Measurements from ENCODE around the gene SMARCD3. TPM values are rescaled to one million over a fixed set of nuclear protein-coding genes. Genes with fewer than 3 reads are reported as not detected.

SMARCD3 gene
- total RNA-seq, 2 experiments from 2014 or later = 4.2 to 4.7 TPM

GRCh38 chr7:151231080-151231479 lies 17.4 kb downstream of the SMARCD3 start:
- Mint-ChIP-seq H3K36me3 (ENCODE audit: low read depth) (peaks cover 22% of the 10 kb centered on the region), H3K27ac (no peak overlapping the region), H3K9me3 (ENCODE audit: insufficient read depth) (no peaks in the 10 kb centered on the region), H3K4me1 (ENCODE audit: low read depth) (peaks cover 53% of the 10 kb centered on the region), H3K4me3 (peak overlapping the region; percentile 100), H3K27me3 (ENCODE audit: low read depth) (no peaks in the 10 kb centered on the region)
- ATAC-seq (no peak), DNase-seq (no peak)
- CTCF ChIA-PET = no interaction called here
- POLR2A ChIA-PET = no interaction called here

GRCh38 chr7:151229249-151229648 lies 19.2 kb downstream of the SMARCD3 start:
- POLR2A ChIA-PET = no interaction called here
- Mint-ChIP-seq H3K36me3 (ENCODE audit: low read depth) (peaks cover 25% of the 10 kb centered on the region), H3K9me3 (ENCODE audit: insufficient read depth) (no peaks in the 10 kb centered on the region), H3K4me1 (ENCODE audit: low read depth) (peaks cover 54% of the 10 kb centered on the region), H3K27ac (no peak overlapping the region), H3K27me3 (ENCODE audit: low read depth) (no peaks in the 10 kb centered on the region), H3K4me3 (no peak overlapping the region)
- DNase-seq = no peak
- CTCF ChIA-PET = no interaction called here
- no peak for ATAC-seq

GRCh38 chr7:151228024-151228866 lies 20.2 kb downstream of the SMARCD3 start:
- Mint-ChIP-seq H3K27me3 (ENCODE audit: low read depth) (no peaks in the 10 kb centered on the region), H3K4me1 (ENCODE audit: low read depth) (peaks cover 44% of the 10 kb centered on the region)

GRCh38 chr7:151226875-151227782 lies 21.4 kb downstream of the SMARCD3 start, which contains the start of gene ABCF2:
ABCF2 (minus strand) TSS chr7:151227205; CDS start chr7:151226458, 747 bp downstream.
- ChIA-PET POLR2A (interaction anchor here (0.8 to 1.6 kb wide), 9 partner anchors 9 to 115 kb away, joined by 3 to 11 read pairs (median 4); partner anchors contain the start of gene NUB1), CTCF (interaction anchor here (0.8 to 5.1 kb wide), 9 partner anchors 10 to 209 kb away, joined by 3 to 59 read pairs (median 7); no protein-coding TSS in a partner anchor)
- Mint-ChIP-seq H3K9me3 (ENCODE audit: insufficient read depth) (no peaks in the 10 kb centered on the region), H3K27me3 (ENCODE audit: low read depth) (no peaks in the 10 kb centered on the region), H3K4me3 (peak within 1 kb of the TSS; percentile 99), H3K4me1 (ENCODE audit: low read depth) (peaks cover 43% of the 10 kb centered on the region), H3K36me3 (ENCODE audit: low read depth) (peaks cover 31% of the 10 kb centered on the region), H3K27ac (peak within 1 kb of the TSS; percentile 97)
- peak; percentile 100 for ATAC-seq
- DNase-seq = peak; percentile 99

More at GRCh38 chr7:151228024-151228866, 20.2 kb downstream of the SMARCD3 start:
- ATAC-seq (no peak), DNase-seq (no peak)
- Mint-ChIP-seq H3K4me3 (peak overlapping the region; percentile 99), H3K27ac (peak overlapping the region; percentile 97), H3K36me3 (ENCODE audit: low read depth) (peaks cover 26% of the 10 kb centered on the region), H3K9me3 (ENCODE audit: insufficient read depth) (no peaks in the 10 kb centered on the region)
- CTCF ChIA-PET = interaction anchor here (0.9 to 5.1 kb wide), 6 partner anchors 9 to 124 kb away, joined by 3 to 59 read pairs (median 8); no protein-coding TSS in a partner anchor
- POLR2A ChIA-PET = interaction anchor here (0.6 to 1.5 kb wide), 4 partner anchors 22 to 115 kb away, joined by 3 to 5 read pairs (median 4); partner anchors contain the start of gene NUB1

GRCh38 chr7:151226560-151226874 lies 22.0 kb downstream of the SMARCD3 start:
- H3K27ac Mint-ChIP-seq = peak overlapping the region; percentile 97
- ChIA-PET CTCF (interaction anchor here (1.1 to 5.1 kb wide), 7 partner anchors 13 to 209 kb away, joined by 3 to 59 read pairs (median 7); no protein-coding TSS in a partner anchor), POLR2A (interaction anchor here (1.0 to 1.6 kb wide), 7 partner anchors 8 to 115 kb away, joined by 3 to 11 read pairs (median 5); partner anchors contain the start of gene NUB1)
- ATAC-seq = no peak
- no peaks in the 10 kb centered on the region for H3K27me3 Mint-ChIP-seq (ENCODE audit: low read depth)
- H3K4me1 Mint-ChIP-seq (ENCODE audit: low read depth) = peaks cover 37% of the 10 kb centered on the region
- H3K9me3 Mint-ChIP-seq (ENCODE audit: insufficient read depth) = no peaks in the 10 kb centered on the region
- H3K36me3 Mint-ChIP-seq (ENCODE audit: low read depth) = peaks cover 36% of the 10 kb centered on the region
- no peak for DNase-seq
- H3K4me3 Mint-ChIP-seq = peak overlapping the region; percentile 99

- ChIA-PET POLR2A (interaction anchor here (1.0 to 1.6 kb wide), 4 partner anchors 12 to 49 kb away, joined by 3 to 11 read pairs (median 6); no protein-coding TSS in a partner anchor), CTCF (interaction anchor here (1.4 to 5.1 kb wide), 3 partner anchors 17 to 208 kb away, joined by 6 to 59 read pairs (median 8); no protein-coding TSS in a partner anchor)
- no peak for ATAC-seq
- peak overlapping the region; percentile 97 for H3K27ac Mint-ChIP-seq
- H3K36me3 Mint-ChIP-seq (ENCODE audit: low read depth) = peaks cover 38% of the 10 kb centered on the region
- peak overlapping the region; percentile 99 for H3K4me3 Mint-ChIP-seq
- DNase-seq = no peak
- H3K4me1 Mint-ChIP-seq (ENCODE audit: low read depth) = peaks cover 32% of the 10 kb centered on the region
- no peaks in the 10 kb centered on the region for H3K9me3 Mint-ChIP-seq (ENCODE audit: insufficient read depth)
- H3K27me3 Mint-ChIP-seq (ENCODE audit: low read depth) = no peaks in the 10 kb centered on the region
Measured at GRCh38 chr7:151225948-151226510, 22.5 kb downstream of the SMARCD3 start.

- H3K36me3 Mint-ChIP-seq (ENCODE audit: low read depth) = peaks cover 50% of the 10 kb centered on the region
- DNase-seq (no peak), ATAC-seq (no peak)
- ChIA-PET POLR2A (interaction anchor here (1.6 kb wide), 1 partner anchor 20 kb away, joined by 5 read pairs; no protein-coding TSS in a partner anchor), CTCF (interaction anchor here (5.1 kb wide), 1 partner anchor 20 kb away, joined by 59 read pairs; no protein-coding TSS in a partner anchor)
- H3K4me1 Mint-ChIP-seq (ENCODE audit: low read depth) = peaks cover 32% of the 10 kb centered on the region
- H3K4me3 Mint-ChIP-seq = no peak overlapping the region
- H3K27ac Mint-ChIP-seq = no peak overlapping the region
- H3K9me3 Mint-ChIP-seq (ENCODE audit: insufficient read depth) = no peaks in the 10 kb centered on the region
- no peaks in the 10 kb centered on the region for H3K27me3 Mint-ChIP-seq (ENCODE audit: low read depth)
Measured at GRCh38 chr7:151223728-151224127, 24.8 kb downstream of the SMARCD3 start.

GRCh38 chr7:151218170-151218569 lies 30.3 kb downstream of the SMARCD3 start:
- DNase-seq (no peak), ATAC-seq (no peak)
- Mint-ChIP-seq H3K9me3 (ENCODE audit: insufficient read depth) (no peaks in the 10 kb centered on the region), H3K4me3 (no peak overlapping the region), H3K4me1 (ENCODE audit: low read depth) (no peaks in the 10 kb centered on the region), H3K27me3 (ENCODE audit: low read depth) (no peaks in the 10 kb centered on the region), H3K36me3 (ENCODE audit: low read depth) (peaks cover 57% of the 10 kb centered on the region), H3K27ac (no peak overlapping the region)
- POLR2A ChIA-PET = interaction anchor here (0.8 kb wide), 1 partner anchor 9 kb away, joined by 3 read pairs; the partner anchor contains the start of gene ABCF2
- CTCF ChIA-PET = interaction anchor here (1.1 kb wide), 1 partner anchor 26 kb away, joined by 3 read pairs; no protein-coding TSS in a partner anchor

GRCh38 chr7:151215396-151215795 lies 33.1 kb downstream of the SMARCD3 start:
- no peaks in the 10 kb centered on the region for H3K4me1 Mint-ChIP-seq (ENCODE audit: low read depth)
- ChIA-PET CTCF (no interaction called here), POLR2A (no interaction called here)
- no peak overlapping the region for H3K27ac Mint-ChIP-seq
- ATAC-seq (no peak), DNase-seq (no peak)
- H3K36me3 Mint-ChIP-seq (ENCODE audit: low read depth) = peaks cover 43% of the 10 kb centered on the region
- H3K27me3 Mint-ChIP-seq (ENCODE audit: low read depth) = no peaks in the 10 kb centered on the region
- no peaks in the 10 kb centered on the region for H3K9me3 Mint-ChIP-seq (ENCODE audit: insufficient read depth)
- H3K4me3 Mint-ChIP-seq = no peak overlapping the region

GRCh38 chr7:151213826-151214225 lies 34.7 kb downstream of the SMARCD3 start:
- H3K9me3 Mint-ChIP-seq (ENCODE audit: insufficient read depth) = no peaks in the 10 kb centered on the region
- POLR2A ChIA-PET = interaction anchor here (2.0 kb wide), 1 partner anchor 13 kb away, joined by 7 read pairs; the partner anchor contains the start of gene ABCF2
- DNase-seq = no peak
- H3K4me3 Mint-ChIP-seq = no peak overlapping the region
- H3K4me1 Mint-ChIP-seq (ENCODE audit: low read depth) = no peaks in the 10 kb centered on the region
- CTCF ChIA-PET = interaction anchor here (1.4 kb wide), 1 partner anchor 13 kb away, joined by 3 read pairs; the partner anchor contains the start of gene ABCF2
- ATAC-seq = no peak
- H3K27ac Mint-ChIP-seq = no peak overlapping the region
- H3K27me3 Mint-ChIP-seq (ENCODE audit: low read depth) = no peaks in the 10 kb centered on the region
- H3K36me3 Mint-ChIP-seq (ENCODE audit: low read depth) = peaks cover 38% of the 10 kb centered on the region

GRCh38 chr7:151212626-151213025 lies 35.9 kb downstream of the SMARCD3 start:
- Mint-ChIP-seq H3K9me3 (ENCODE audit: insufficient read depth) (no peaks in the 10 kb centered on the region), H3K4me1 (ENCODE audit: low read depth) (peaks cover 11% of the 10 kb centered on the region), H3K36me3 (ENCODE audit: low read depth) (peaks cover 26% of the 10 kb centered on the region), H3K4me3 (no peak overlapping the region), H3K27ac (no peak overlapping the region), H3K27me3 (ENCODE audit: low read depth) (no peaks in the 10 kb centered on the region)
- no peak for ATAC-seq
- no peak for DNase-seq
- ChIA-PET POLR2A (no interaction called here), CTCF (no interaction called here)
